ENCODE measurements around the gene CA10.
A peak's percentile ranks its signal among the peaks of the same experiment; 100 is the strongest.

CA10 gene

DNA sequence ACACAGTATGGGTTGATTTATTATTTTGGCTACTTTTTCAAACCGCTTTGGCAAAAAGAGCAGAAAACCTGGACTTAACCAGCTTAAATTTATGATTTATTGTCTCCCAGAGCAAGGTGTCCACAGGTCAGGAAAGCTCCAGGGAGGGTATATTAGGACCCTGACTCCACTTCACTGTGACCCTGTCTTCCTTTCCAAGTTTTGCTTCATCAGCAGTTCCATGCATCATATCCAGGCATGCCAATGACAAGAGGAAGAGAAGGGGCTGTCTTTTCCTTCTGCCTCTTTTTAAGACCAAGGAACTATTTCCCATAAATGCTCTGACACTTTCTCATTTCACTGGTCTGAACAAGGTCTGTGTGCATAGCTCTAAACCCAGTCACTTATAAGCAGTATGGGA, 316.8 kb downstream of the CA10 start:
- TF ChIP-seq CTCF (conservative IDR thresholded peaks at IDR 0.05), result no peak

GRCh38 chr17:51840688-51841087, 317.8 kb downstream of the CA10 start:
- H3K27ac ChIP-seq, result no peak overlapping the region

More for the DNA sequence above, 316.8 kb downstream of the CA10 start:
- H3K27ac ChIP-seq, result no peak overlapping the region

GRCh38 chr17:51833620-51834019, 324.9 kb downstream of the CA10 start:
- H3K27ac ChIP-seq, result no peak overlapping the region
- peak; percentile 67 for TF ChIP-seq CTCF (conservative IDR thresholded peaks at IDR 0.05)

More at GRCh38 chr17:51840688-51841087, 317.8 kb downstream of the CA10 start:
- TF ChIP-seq CTCF (conservative IDR thresholded peaks at IDR 0.05), result no peak

DNA sequence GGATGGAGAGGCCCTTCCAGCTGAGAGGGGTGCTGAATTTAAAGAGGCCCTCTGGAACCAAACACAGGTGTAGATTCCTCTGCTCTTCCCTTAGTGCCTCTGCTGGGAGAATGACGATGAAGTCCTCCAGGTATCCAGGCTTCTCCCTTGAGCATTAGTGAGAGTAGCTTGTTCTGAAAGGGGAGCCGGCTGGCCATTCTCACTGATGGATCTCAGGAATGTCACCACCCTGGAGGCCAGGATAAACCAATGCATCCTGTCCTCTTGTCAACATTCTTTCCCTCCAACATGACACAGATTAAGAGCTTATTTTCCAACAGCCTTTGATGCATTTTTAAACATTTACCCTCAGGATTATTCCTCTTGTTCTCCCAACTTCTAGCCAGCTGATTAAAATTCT, 325.5 kb downstream of the CA10 start:
- no peak for TF ChIP-seq CTCF (conservative IDR thresholded peaks at IDR 0.05)
- no peak overlapping the region for H3K27ac ChIP-seq

- TF ChIP-seq CTCF (conservative IDR thresholded peaks at IDR 0.05), result no peak
Measured at GRCh38 chr17:51830886-51831285, 327.6 kb downstream of the CA10 start.

DNA sequence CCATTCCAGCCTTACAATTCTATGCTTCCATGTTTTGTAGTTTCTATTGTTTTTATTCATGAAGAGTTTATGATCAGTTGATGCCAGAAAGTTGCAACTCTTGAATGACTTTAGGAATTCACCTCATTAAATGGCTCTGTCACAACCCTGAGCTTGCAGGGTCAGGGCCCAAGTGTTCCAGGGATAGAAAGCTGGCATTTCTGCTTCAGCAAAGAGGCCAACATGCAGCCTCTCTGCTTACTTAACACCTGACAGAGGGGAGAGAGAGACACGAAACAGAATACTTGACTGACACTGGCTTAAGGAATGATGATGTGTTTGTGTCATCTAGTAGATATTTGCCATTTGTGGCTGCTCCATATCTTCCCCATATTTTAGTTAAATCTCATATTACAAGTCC, 328.1 kb downstream of the CA10 start:
- TF ChIP-seq CTCF (conservative IDR thresholded peaks at IDR 0.05), result no peak
- no peak overlapping the region for H3K27ac ChIP-seq

More at GRCh38 chr17:51830886-51831285, 327.6 kb downstream of the CA10 start:
- no peak overlapping the region for H3K27ac ChIP-seq

DNA sequence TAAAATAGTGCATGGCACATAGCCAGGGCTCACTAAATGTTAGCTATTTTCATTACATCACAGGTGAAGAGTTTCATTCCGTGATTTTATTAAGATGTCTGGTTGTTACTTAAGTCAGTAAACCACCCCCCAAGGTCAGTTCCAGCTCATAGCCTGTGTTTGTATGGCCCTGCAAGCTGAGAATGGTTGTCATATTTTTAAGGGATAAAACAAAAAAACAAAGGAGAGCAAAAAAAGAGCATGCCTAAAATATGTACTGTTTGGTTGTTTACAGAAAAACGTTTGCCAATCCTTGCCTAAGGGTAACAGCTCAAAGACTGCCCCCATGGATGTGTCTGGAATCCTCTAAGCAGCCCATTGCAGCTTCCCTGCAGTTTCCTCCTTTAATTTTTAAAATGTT, 329.6 kb downstream of the CA10 start:
- no peak for TF ChIP-seq CTCF (conservative IDR thresholded peaks at IDR 0.05)

DNA sequence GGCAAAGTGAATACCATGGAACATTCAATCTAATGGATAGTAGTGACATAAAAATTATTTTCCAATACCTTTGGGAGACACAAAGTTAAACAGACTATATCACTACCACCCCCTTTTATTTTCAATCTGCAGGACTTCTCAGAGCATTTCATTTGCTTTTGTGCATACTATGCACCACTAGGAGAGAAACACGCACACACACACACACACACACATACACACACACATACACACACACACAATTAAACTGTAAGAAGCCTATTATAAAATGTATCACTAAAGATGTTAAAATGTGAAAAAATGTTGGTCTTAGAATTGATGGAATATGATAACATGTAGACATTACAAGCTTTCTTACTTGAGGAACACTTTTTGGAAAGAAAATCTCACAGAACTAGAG, 331.4 kb downstream of the CA10 start:
- H3K27ac ChIP-seq, result no peak overlapping the region
- no peak for TF ChIP-seq CTCF (conservative IDR thresholded peaks at IDR 0.05)

More for the DNA sequence above, 329.6 kb downstream of the CA10 start:
- H3K27ac ChIP-seq, result no peak overlapping the region

All from VCaP (cell line).